Measurements from ENCODE around the gene DEPDC5.

GRCh38 chr22:31942091-31942490, 188.3 kb downstream of the DEPDC5 start:
- TF ChIP-seq EP300 (IDR thresholded peaks at IDR 0.05; ENCODE audit: low read depth) (no peak), POLR2A (IDR thresholded peaks at IDR 0.05) (no peak)

All from transverse colon (tissue), 1 donor.